Activated CD4-positive, alpha-beta T cell treated with anti-CD3 and anti-CD28 coated beads for 4 hours (primary cell): ENCODE results near the gene ARL17B.
A peak's percentile ranks its signal among the peaks of the same experiment; 100 is the strongest.
"Not testable (repeated sequence)": the region's sequence is repeated elsewhere in the genome, so short reads cannot be mapped to it uniquely, and the experiment has no call there.

ENCODE experiments used
- DNase-seq, 2 donors: peaks; one replicate each; pipeline ENCODE4 v3.0.0-alpha.2; 2020

The ARL17B gene

DNA sequence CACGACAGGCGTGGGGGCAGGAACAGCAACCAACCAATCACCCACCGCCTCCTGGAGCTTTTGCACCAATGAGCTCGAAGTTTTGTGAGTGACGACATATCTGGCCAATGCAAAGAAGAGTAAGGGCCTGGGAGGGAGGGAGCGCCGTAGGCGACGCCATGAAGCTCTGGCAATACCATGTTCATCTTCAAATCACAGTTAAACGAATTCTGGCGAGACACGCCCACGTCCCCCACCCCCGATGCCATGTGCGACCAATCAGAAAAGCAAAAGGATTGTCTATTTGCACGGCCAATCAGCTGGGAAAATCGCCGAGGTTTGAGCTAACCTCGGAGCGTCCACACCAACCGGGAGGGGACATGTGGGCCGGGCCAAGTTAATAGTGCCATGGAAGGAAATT lies at the start of gene ARL17B:
ARL17B (minus strand) TSS at position 12 of the 400 bp plus-strand sequence. CDS start 3,369 bp downstream, outside the sequence.
- peak; percentile 71 to 72 for DNase-seq

DNA sequence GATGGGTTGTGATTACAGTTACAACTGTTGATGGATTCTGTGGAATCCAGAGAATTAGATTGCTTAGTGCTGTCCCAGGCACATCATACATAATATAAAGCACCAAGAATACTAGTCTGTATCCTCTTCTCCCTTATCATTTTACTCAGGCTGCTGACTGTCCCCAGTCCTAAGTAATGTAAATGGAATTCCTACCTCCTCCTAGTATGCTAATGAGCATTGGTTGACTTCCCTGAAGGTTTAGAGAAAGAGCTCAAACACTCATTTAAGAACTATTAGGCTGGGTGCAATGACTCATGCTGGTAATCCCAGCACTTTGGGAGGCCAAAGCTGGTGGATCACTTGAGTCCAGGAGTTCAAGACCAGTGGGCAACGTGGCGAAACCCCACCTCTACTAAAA lies 48.3 kb upstream of the ARL17B start:
- DNase-seq: not testable (repeated sequence)

DNA sequence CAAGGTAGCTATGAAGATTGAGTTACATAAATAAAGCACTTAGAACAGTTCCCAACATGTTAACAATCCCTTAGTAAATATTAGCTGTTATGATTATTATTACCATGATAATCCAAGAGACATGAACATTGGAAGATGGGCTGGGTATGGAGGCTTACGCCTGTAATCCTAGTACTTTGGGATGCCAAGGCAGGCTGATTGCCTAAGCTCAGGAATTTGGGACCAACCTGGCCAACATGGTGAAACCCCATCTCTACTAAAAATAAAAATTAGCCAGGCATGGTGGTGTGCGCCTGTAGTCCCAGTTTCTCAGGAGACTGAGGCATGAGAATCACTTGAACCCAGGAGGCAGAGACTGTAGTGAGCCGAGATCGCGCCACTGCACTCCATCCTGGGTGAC lies 45.6 kb upstream of the ARL17B start:
- not testable (repeated sequence) for DNase-seq

DNA sequence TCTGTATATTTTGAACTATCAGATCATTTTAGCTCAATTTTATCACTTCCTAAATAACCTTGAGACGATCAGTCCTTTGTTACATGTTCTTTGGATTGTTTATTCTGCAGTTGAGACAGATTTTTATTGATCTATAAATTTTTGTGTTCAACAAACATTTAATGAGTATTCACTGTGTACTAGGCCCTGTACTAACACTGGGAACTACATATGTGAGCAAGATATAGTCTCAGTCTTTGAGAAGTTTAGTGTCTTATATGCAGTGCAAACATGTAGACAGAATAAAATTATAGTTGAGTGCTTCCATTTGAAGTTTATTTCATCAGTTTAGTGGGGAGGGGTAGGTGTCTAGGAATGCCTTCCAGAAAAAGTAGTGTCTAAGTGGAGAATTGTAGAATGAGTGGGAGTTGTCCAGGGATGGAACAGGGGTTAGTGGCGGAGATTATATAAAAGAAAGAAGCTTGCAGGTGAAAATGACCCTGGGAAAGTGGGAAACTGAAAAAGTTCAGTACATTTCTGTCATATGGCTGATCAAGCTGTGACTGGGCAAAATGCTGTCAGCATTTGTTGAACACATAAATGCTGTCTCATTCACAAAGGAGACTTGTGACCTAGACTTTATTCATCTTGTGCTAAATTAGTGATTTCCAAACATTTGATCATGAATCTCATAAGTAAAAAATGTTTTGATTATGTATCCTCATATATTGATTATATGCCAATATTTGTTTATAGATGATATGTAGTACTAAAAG lies 39.6 kb upstream of the ARL17B start:
- not testable (repeated sequence) for DNase-seq

DNA sequence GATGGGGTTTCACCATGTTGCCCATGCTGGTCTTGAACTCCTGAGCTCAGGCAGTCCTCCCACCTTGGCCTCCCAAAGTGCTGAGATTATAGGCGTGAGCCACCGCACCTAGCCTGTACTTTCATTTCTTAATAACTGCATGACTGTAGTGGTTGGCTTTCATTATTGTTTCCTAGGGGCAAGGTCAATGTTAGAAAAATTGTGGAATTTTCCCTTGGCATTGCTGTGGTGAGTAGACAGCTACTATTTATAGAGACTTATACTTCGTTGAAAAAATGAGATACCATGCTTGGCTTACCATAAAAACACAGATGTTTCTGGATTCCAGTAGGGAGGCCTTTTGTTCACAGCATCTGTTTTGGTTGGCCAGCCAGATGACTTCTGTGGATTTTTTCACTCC lies 39.0 kb upstream of the ARL17B start:
- not testable (repeated sequence) for DNase-seq

DNA sequence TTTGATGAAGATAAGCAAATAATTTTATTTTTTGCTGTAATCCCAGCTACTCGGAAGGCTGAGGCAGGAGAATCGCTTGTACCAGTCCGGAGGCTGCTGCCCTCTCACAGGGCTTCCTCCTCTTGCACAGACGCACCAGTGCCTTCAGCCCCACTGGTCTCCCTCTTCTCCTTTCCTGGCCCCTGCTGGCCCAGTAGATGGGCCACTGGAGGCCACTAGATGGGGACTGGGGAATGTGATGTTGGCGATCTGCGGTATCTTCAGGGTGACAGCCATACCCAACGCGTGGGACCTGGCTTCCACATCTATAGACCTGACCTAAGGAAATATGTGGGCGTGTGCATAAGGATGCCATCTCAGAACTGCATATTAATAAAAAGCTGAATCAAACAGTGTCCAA lies 38.4 kb upstream of the ARL17B start:
- not testable (repeated sequence) for DNase-seq

DNA sequence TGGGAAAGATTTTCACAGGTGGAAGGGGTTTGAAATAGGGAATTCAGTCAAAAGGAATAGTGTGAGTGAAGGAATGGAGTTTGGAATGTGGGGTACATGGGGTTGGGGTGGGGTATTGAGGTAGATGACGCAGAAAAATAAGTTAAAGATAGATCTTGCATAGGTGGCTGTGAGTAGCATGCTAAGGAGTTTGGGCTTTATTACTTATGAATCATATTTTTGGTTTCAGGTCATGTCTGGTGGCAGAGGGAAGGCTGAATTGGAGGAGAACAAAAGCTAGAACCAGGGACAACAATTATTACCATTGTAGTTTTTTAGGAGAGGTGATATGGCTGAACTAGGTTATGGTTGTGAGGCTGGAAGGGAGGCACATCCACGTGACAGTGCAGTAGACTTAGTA lies 34.7 kb upstream of the ARL17B start:
- not testable (repeated sequence) for DNase-seq

DNA sequence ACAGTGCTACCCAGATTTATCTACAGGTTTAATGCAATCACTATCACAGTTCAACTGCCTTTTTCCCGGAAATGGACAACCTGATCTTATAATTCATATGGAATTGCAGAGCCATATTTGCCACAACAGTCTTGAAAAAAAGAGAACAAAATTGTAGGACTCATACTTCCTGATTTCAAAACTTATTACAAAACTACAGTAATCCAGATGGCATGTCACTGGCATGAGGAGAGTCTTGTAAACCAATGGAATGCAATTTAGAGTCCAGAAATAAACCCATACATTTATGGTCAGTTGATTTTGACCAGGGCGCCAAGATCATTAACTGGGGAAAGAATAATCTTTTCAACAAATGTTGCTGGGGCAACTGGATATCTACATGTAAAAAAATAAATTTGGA lies 32.1 kb upstream of the ARL17B start:
- not testable (repeated sequence) for DNase-seq

DNA sequence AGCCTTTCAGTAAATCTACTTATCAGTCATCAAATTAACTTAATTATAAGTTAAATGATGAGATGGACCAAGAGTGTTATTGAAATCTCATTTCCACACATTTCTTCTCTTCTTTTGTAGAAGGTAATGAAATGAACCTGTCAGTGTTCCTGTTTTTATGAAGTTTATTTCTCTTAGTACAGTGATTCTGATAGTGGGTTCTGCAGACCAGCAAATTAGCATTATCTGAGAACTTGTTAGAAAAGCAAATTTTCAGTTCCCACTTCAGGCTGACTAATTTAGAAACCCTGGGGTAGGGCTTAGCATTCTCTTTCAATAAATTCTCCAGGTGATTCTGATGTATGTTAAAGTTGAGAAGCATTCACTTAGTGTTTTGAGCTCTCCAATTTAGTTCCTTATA lies 23.9 kb upstream of the ARL17B start:
- DNase-seq: not testable (repeated sequence)

DNA sequence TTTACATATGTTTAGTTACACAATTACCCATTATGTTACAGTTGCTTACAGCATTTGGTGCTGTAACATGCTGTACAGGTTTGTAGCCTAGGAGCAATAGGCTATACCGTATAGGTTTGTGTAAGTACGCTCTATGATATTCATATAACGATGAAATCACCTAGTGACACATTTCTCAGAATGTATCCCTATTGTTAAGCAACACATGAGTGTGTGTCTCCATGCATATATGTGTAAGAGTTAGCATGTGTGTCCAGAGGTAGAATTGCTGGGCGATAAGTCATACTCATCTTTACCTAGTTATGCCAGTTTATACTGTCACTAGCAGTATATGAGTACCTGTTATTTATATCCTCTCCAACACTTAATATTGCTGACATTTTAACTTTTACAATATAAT lies 21.6 kb upstream of the ARL17B start:
- not testable (repeated sequence) for DNase-seq

DNA sequence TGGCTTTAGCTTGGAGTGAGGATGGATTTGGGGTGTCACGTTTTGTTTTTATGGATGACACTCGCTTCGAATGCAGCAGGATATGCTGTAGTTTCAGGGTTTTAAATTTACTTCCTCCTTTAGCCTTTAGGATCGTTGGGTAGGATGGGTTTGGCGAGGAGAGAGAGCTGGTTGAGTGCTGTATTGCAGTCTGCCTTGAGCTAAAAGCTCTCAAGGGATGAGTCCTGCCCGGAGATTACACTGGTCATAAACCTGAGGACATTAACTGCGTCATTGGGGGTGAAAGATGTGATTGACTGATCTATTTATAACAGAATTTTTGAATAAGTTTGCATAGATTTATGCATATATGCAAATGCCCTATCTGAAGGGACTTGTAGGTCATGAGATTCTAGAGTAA lies 11.9 kb upstream of the ARL17B start:
- DNase-seq: not testable (repeated sequence)

DNA sequence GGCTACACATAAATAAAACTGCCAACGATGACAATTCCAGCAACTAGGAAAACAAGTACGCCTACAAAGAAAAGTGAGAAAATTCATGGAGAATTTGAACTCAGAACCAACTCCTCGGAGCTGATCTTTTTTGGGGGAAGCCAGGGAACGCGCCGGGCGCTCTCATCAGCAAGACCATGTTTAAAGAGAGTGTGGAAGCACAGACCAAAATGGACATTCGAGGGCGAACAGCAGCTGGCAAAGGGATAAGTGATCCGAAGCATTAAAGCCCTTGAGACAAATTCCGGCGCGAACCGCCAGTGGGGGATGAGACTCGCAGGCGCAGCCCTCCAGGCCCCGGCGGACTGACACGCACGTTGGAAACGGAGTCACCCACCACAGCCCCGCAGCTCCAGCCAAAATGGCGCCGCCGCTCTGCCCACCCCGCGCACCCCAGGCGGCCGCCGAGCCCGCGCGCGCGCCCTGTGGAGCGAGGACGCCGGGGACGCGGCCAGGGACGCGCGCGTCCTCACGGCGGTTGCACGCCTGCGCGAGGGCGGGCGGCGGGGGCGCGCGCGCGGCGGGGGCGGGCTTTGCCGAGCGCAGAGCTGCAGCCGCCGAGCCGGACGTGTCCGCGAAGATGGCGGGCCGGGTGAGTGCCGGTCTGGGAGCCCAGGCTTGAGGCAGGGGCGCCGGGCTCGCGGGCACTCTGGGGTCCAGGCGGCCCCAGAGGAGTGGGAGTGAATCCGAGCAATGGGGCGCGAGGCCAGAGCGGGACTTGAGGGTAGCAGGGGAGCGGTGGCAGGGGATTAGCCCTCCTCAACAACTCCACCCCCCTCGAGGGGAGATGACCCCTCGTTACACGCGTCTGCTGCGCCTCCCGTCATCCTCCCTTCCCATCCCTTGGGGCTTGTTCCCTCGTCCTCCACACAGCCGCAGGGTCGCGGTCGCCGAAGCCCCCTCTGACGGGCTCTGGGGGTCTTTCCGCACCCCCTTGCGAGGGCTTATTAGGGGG lies 11.0 kb upstream of the ARL17B start:
- not testable (repeated sequence) for DNase-seq

DNA sequence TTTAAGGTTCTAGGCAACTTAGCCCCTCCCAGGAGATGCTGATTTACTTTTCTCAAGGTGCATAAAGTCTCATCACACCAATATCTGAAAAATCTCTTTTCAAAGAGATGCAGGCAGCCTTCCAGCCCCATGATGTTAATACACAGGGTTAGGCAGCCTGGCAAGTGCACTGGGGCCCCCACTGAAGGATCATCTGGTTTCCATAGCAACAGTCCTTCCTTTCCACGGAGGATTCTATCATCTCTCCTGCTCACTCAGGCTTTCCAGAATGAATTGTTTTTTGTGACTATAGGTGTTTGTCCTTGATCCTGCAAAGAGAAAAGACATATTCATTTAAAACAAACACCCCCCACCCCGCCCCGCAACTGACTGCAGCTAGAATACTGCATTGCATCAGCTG lies 6.0 kb upstream of the ARL17B start:
- DNase-seq: not testable (repeated sequence)

DNA sequence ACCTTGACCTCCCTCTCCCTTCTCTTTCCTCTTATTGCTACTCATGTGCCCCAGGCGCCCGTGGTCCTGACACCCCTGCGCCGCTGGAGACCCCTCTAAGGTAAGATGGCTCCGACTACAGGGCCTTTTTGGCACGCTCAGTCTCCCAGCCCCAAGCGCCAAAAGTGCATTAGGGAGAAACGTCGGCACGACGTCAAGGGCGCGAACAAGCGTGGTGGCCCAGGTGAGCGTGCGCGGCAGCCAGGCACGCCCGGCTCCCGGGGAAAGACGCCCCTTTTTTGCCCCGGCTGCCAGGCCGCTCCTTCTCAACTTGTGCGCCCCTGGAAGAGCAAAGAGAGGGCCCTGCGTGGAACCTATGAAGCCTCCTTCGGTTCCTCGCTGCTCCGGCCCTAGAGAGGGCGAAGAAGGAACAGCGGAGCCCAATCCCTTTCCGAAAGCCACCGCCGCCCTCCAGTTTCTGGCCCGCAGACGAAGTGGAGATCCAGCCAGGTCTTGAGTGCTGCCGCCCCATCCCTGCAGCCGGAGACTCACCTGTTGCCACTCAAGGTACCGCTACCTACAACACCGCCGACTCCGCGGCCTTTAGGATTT lies 326 bp downstream of the ARL17B start:
- DNase-seq: not testable (repeated sequence)

DNA sequence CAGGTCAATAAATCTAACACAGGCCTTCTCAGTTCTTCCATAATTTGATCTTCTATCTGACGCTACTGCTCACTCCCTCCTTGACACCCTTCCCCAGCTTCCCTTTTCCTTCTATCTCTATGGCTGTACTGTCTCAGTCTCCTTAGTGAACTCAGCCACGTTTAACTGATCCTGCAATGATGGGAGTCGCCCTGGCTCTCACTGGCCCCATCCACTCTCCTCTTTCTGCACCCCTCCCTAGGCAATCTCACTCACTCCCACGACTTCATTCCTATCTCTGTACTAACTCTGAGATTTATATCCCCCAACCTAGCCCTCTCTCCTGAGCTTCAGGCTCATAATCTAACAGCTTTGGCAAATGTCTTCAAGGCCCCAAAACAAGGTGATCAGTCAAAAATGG lies 7.7 kb downstream of the ARL17B start:
- not testable (repeated sequence) for DNase-seq

DNA sequence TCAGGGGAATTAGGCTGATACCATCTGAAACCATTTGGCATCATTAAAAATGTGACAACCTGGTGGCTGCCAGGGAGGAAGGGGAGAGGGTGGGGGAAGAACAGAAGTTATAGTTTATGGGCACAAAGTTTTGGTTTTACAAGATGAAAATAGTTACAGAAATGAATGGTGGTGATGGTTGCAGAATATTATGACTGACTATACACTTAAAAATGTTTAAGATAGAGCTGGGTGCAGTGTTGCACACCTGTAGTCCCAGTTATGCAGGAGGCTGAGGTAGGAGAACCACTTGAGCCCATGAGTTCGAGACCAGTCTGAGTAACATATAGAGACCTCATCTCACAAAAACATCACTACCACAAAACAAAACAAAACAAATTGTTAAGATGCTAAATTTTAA lies 12.5 kb downstream of the ARL17B start:
- not testable (repeated sequence) for DNase-seq

DNA sequence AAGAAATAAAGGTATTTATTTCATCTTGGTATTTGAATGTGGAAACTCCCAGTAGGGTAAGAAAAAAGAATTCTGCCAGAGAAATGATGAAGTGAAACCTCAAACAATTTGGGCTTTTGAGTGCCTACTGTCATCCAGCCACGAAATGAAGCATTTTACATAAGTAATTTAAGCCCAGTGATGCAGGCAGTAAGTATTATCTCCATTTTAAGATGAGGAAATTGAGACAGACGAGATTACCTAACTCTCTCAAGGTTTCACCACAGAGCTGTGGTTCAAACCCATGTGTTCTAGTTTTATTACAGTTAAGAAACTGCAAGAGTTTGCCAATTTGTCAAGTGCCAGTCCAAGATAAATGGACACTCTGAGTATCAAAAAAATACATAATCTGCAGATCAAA lies 13.2 kb downstream of the ARL17B start:
- DNase-seq: not testable (repeated sequence)

DNA sequence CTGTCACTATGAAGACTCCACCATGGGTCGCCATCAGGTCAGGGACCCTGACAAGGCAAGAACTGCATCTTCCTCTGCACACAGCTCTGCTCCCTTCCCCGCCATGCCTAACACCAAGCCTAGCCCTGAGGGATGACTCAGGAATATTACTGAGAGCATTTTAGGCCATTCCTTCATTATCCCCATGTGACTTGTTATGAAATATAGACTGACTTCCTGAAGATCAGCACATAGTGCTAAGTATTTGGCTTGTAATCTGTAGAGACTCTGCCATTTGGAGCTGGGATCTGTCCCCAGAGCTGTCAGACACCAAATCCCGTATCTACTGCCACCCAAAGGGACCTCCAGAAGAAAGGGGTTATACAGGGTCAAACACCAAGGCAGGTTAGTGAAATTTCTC lies 19.4 kb downstream of the ARL17B start:
- not testable (repeated sequence) for DNase-seq

DNA sequence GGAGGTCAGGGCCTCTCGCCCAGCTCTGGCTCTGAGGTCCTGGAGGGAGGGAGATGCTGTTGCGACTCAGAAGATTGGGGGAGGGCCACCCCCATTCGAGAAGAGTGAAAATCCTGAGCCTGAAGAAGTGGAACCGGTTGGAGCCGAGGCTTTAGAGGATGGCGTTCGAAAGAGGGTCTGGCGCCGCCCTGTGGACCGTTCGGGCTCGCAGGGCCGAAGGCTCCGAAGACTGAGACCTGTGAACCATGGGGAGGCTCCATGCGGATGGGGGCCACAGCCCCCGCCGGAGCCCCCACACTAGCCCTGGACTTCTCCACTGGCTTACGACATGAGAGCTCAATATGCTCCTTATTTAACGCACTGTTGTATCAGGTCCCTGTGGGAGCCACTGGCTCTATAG lies 20.3 kb downstream of the ARL17B start:
- DNase-seq: not testable (repeated sequence)

DNA sequence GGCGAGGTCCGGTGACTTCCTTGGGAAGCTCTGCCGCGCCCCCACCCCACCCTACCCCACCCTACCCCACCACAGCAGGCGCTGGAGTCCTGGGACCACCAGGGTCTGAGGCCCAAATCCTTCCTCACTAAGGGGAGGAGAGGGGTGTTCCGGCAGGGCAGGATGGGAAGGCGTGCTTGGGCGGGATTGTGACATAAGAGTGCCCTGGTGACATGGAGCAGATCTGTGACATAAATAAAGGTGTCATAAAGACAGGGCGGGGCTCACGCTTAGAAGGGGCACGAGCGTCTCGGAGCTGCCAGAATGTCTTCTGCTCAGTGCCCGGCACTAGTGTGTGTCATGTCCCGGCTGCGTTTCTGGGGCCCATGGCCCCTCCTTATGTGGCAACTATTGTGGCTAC lies 66.7 kb downstream of the ARL17B start, which contains the start of gene LRRC37A:
LRRC37A (plus strand) TSS at position 301 of the 400 bp plus-strand sequence; CDS start at position 304, 3 bp downstream.
- not testable (repeated sequence) for DNase-seq

DNA sequence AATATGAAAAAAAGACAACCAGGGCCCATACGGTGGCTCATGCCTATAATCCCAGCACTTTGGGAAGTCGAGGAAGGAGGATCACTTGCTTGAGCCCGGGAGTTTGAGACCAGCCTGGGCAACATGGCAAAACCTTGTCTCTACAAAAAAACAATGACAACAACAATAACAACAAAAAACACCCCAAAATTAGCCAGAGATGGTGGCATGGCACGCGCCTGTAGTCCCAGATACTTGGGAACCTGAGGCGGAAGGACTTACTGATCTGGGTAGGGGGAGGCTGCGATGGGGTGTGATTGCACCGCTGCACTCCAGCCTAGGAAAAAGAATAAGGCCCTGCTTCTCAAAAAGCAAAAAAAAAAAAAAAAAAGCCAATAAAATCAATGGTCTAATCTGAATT lies 69.9 kb downstream of the ARL17B start:
- not testable (repeated sequence) for DNase-seq

DNA sequence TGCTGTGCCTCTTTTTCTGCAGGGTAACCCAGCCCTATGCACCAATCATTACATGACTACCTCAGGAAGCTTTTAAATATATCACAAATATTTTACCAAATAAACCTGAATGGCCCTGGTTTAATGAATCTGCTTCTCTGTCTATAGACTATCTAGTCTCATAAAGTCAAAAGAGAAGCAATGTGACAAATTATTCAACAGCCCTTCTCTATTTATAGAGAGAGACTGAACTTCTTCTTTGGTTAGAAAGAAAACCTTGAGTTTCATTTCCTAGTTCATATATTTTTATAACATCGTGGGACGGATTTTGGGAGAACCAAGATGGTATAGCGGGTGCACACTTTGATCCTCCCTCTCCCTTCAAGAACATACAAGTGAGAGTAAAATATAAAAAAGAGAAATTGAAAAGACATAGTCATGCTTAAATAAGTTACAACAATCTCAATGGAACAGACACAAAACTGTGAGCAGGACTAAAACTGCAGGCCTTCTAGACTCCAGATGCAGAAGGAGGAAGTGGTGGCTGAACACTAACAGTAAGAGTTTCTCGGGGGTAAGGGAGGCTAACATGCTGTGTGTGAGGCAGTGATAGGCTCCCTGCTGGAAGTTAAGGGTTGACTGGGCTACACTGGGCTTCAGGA lies 70.5 kb downstream of the ARL17B start:
- DNase-seq: not testable (repeated sequence)
